ENCODE data around the gene CREBL2. TPM values are rescaled to one million over a fixed set of nuclear protein-coding genes. Genes with fewer than 3 reads are reported as not detected.

Gene CREBL2
- total RNA-seq, 1 experiment from 2014 or later, result 18.3 TPM

- Mint-ChIP-seq H3K36me3 (ENCODE audit: insufficient read depth in 1 of 3, low read depth in 3 of 3) (peaks cover 10 to 34% (median 24%) of the 10 kb centered on the region in 3 experiments), H3K27ac (peak within 1 kb of the TSS; percentile 94 to 100 (median 96)), H3K4me3 (peak within 1 kb of the TSS; percentile 89 to 90), H3K27me3 (ENCODE audit: low read depth) (peaks cover 2% of the 10 kb centered on the region; the same call in 1 of the 2 replicates), H3K9me3 (peaks cover 20 to 22% of the 10 kb centered on the region in 2 experiments), H3K4me1 (peaks cover 32 to 35% of the 10 kb centered on the region in 2 experiments)
- Histone ChIP-seq H3K23ac (ENCODE audit: insufficient read length, low read depth, low read length) (no peak within 1 kb of the TSS), H2BK12ac (ENCODE audit: insufficient read length, low read depth, low read length) (no peak within 1 kb of the TSS), H3K56ac (ENCODE audit: insufficient read length, low read depth, low read length) (no peak within 1 kb of the TSS), H4K91ac (ENCODE audit: insufficient read length, low read depth, low read length) (no peak within 1 kb of the TSS), H2BK5ac (ENCODE audit: insufficient read length, low read length) (no peak within 1 kb of the TSS), H3K4me2 (ENCODE audit: insufficient read depth, insufficient read length, low read length) (peak within 1 kb of the TSS; percentile 86), H3K14ac (ENCODE audit: insufficient read depth, low read length) (peak within 1 kb of the TSS; percentile 86), H4K8ac (replicated peaks; ENCODE audit: insufficient read length, low read depth, low read length) (no peak within 1 kb of the TSS), H4K20me1 (ENCODE audit: control insufficient read depth, insufficient read depth, insufficient read length) (no peaks in the 10 kb centered on the region), H3K27ac (ENCODE audit: insufficient read length, low read depth, low read length) (peak within 1 kb of the TSS; percentile 24), H3T11ph (ENCODE audit: low read length) (no peak within 1 kb of the TSS), H3K79me1 (ENCODE audit: insufficient read depth, low read depth, low read length, poor library complexity, severe bottlenecking) (no peaks in the 10 kb centered on the region), H3K18ac (ENCODE audit: insufficient read length, low read depth, low read length) (peak within 1 kb of the TSS; percentile 79), H4K5ac (ENCODE audit: insufficient read length, low read depth, low read length) (no peak within 1 kb of the TSS), H3K79me2 (ENCODE audit: insufficient read depth, low read length) (peaks cover 12% of the 10 kb centered on the region; the same call in 1 of the 2 replicates), H2BK120ac (ENCODE audit: low read depth, low read length, poor library complexity, severe bottlenecking) (peak within 1 kb of the TSS; percentile 79), H3K27me3 (ENCODE audit: insufficient read depth, low read length) (no peaks in the 10 kb centered on the region), H3K9me3 (ENCODE audit: control insufficient read depth, low read depth, low read length) (no peaks in the 10 kb centered on the region), H2BK15ac (ENCODE audit: low read depth, low read length) (no peak within 1 kb of the TSS), H3K23me2 (ENCODE audit: insufficient read length, low read depth, low read length, poor library complexity, severe bottlenecking) (peaks cover 6% of the 10 kb centered on the region), H2BK20ac (ENCODE audit: low read depth, low read length, poor library complexity, severe bottlenecking) (no peak within 1 kb of the TSS), H2AFZ (ENCODE audit: low read length) (no peak within 1 kb of the TSS), H3K4me1 (ENCODE audit: insufficient read depth, low read length) (no peaks in the 10 kb centered on the region), H2AK5ac (ENCODE audit: insufficient read length, low read length) (no peak within 1 kb of the TSS), H3K4ac (ENCODE audit: low read depth, low read length) (no peak within 1 kb of the TSS), H3K9ac (ENCODE audit: extremely low read depth, insufficient read length, low read length) (peak within 1 kb of the TSS; percentile 96)
- no CpG with 5 or more reads among the region's 59 CpGs for WGBS (ENCODE audit: extremely low coverage, insufficient read length, low lambda C conversion rate)
- DNase-seq, result peak; percentile 97
- TF ChIP-seq CTCF (conservative IDR thresholded peaks at IDR 0.05), result peak; percentile 27; the same call in 2 of the 3 replicates
Observed at GRCh38 chr12:12562585-12563261, 49.0 kb upstream of the CREBL2 start, which contains the start of gene DUSP16. DUSP16 (minus strand) TSS chr12:12562863; CDS start chr12:12521098, 41,765 bp downstream.
